Type B pancreatic cell (in vitro differentiated cells): ENCODE data around the gene NME4. TPM values are rescaled to one million over a fixed set of nuclear protein-coding genes. Genes with fewer than 3 reads are reported as not detected.
A peak's percentile ranks its signal among the peaks of the same experiment; 100 is the strongest.

Experiments used
- DNase-seq: peaks from one replicate; pipeline ENCODE4 v3.0.0; 2021; ENCODE audit warnings: mixed read lengths; ENCODE audit not compliant: unreplicated experiment; ENCODE audit errors: extremely low spot score
- H3K27ac Mint-ChIP-seq: 2 replicates; pipeline ENCODE4 v1.8.0; 2021; ENCODE audit warnings: mild to moderate bottlenecking, mixed read lengths
- H3K27me3 Mint-ChIP-seq: 2 replicates; pipeline ENCODE4 v1.8.0; 2021; ENCODE audit warnings: mixed read lengths
- H3K36me3 Mint-ChIP-seq: 2 replicates; pipeline ENCODE4 v1.8.0; 2021; ENCODE audit warnings: mixed read lengths
- H3K4me1 Mint-ChIP-seq: one replicate; pipeline ENCODE4 v1.8.0; 2021; ENCODE audit warnings: mixed read lengths; ENCODE audit not compliant: unreplicated experiment
- H3K4me3 Mint-ChIP-seq: 2 replicates; pipeline ENCODE4 v1.8.0; 2021; ENCODE audit warnings: mild to moderate bottlenecking, mixed read lengths
- H3K9me3 Mint-ChIP-seq: 2 replicates; pipeline ENCODE4 v1.8.0; 2021; ENCODE audit warnings: mixed read lengths
- CTCF ChIP-seq: fragments of 200-600 bp; sonication (generic); conservative IDR thresholded peaks from 2 replicates; pipeline ENCODE4 v1.5.0; 2021; ENCODE audit warnings: antibody characterized with exemption, mild to moderate bottlenecking
- total RNA-seq: library from RNA; stranded (reverse); gene quantifications from 2 replicates; pipeline ENCODE4 v1.2.1, GENCODE V29; 2021; ENCODE audit warnings: low replicate concordance

Gene NME4
- total RNA-seq, 1 donor from 2014 or later = 166 TPM

DNA sequence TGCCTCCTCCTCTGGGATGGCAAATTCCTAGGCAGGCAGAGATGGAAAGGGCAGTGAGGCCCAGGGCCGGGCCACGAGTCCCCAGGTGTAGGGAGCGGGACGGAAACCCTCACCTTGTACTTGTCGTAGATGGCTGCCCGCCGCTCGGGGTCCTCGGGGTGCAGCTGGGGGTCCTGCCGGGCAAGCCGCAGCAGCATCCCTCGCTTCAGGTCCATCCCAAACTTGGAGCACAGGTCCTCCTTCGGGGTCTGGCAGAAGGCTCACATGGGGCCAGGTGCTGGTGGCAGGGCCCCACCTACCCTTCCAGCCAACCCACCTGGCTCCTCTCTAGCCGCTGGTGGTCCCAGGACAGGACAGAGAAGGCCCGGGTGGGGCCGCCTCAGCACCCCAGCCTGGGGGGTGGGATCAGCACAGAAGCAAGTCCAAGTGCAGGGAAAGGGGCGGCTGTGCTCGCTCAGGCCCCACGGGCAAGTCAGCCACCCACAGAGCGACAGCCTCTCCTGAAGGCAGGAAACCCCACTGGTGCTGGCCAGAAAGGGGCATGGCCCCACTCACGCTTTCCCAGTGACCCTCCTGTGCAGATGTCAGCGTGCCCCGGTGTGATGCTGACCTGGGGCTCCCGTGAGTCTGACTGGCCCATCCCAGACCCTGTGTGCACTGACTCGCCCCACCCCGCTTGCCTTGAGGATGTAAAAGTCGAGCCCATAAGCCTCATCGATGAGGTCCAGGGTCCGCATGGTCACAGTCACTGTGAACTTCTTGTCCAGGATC, 28.4 kb upstream of the NME4 start:
- no peak for DNase-seq
- H3K9me3 Mint-ChIP-seq = no peaks in the 10 kb centered on the region
- TF ChIP-seq CTCF = no peak
- peaks cover 3% of the 10 kb centered on the region for H3K36me3 Mint-ChIP-seq
- H3K4me3 Mint-ChIP-seq = no peak overlapping the region
- peaks cover 7% of the 10 kb centered on the region for H3K4me1 Mint-ChIP-seq
- no peaks in the 10 kb centered on the region for H3K27me3 Mint-ChIP-seq
- H3K27ac Mint-ChIP-seq = no peak overlapping the region

DNA sequence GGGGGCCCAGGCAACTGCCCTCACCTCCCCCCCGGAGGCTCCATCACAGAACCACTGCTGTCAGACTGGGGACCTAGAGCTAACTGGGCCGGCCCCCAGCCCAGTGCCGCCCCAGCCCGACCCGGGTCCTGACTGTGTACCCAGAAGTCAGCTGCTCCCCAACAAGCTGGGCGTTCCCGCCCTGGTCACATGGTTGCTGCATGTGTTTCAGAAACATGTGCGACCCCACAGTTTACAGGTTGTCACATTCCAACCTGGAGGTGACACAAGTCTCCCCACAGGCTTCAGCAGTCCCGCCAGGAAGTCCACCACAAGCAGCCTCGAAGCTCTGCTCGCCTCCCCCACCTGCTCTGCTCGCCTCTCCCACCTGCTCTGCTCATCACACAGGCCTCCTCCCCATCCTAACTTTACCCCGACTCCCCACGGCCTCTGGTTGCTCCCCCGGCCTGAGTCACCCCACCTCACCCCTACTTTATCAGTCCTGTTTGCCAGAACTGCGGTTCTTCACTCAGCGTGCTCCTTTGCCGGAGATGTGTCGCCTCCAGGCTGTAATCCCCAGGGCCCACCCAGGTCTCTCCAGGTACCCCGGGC, 27.6 kb upstream of the NME4 start:
- H3K27ac Mint-ChIP-seq = no peak overlapping the region
- peaks cover 7% of the 10 kb centered on the region for H3K4me1 Mint-ChIP-seq
- H3K36me3 Mint-ChIP-seq = peaks cover 3% of the 10 kb centered on the region
- no peaks in the 10 kb centered on the region for H3K27me3 Mint-ChIP-seq
- peak overlapping the region; percentile 71 for H3K4me3 Mint-ChIP-seq
- no peak for DNase-seq
- TF ChIP-seq CTCF = no peak
- H3K9me3 Mint-ChIP-seq = no peaks in the 10 kb centered on the region

DNA sequence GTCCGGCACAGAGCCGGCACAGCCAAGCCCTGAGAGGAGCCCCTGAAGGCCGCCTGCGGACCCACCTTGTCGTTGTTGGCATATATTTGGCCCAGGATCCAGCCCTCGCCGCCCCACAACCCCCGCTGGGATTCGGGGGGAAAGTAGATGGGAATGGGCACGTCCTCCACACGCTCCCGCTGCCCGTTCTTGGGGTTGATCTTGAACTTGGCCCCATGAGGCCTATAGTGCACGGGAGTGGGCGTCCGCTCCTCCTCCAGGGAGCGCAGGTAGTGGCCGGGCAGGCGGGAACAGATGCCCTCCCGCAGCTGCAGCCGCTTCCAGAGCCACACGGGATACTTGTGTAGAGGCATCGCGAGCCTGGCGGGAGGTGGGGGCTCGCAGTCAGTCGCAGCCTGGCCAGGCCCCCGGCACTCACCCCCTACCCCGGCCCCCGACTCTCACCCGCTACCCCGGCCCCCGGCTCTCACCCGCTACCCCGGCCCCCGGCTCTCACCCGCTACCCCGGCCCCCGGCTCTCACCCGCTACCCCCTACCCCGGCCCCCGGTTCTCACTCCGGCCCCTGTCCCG, 27.0 kb upstream of the NME4 start:
- Mint-ChIP-seq H3K4me1 (peaks cover 7% of the 10 kb centered on the region), H3K9me3 (no peaks in the 10 kb centered on the region), H3K36me3 (peaks cover 3% of the 10 kb centered on the region), H3K27me3 (no peaks in the 10 kb centered on the region), H3K27ac (peak overlapping the region; percentile 86), H3K4me3 (peak overlapping the region; percentile 89)
- DNase-seq = no peak
- TF ChIP-seq CTCF = no peak

DNA sequence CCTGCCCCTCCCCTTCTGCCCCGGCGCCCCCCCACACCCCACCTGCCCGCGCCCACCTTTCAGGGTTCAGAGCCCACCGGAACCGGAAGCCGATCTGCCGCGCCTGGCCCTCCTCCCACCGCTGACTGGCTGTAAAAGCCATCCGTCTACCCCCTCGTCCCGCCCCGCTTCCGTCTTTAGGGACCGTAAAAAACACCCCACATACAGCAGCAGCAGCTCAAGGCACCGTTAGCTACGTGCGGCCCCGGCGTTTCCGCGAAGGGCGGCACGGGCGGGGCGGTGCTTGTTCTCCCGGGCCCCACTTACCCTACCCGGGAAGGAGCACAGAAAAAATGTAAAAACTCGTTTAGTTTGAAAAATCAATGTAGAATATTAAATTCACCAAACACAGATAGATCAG, 26.6 kb upstream of the NME4 start, which contains the start of gene MRPL28:
MRPL28 (minus strand) TSS at position 96 of the 400 bp plus-strand sequence. CDS start 320 bp downstream, outside the sequence.
- no peak for TF ChIP-seq CTCF
- Mint-ChIP-seq H3K36me3 (peaks cover 3% of the 10 kb centered on the region), H3K4me1 (peaks cover 7% of the 10 kb centered on the region), H3K4me3 (peak within 1 kb of the TSS; percentile 89), H3K9me3 (no peaks in the 10 kb centered on the region), H3K27ac (peak within 1 kb of the TSS; percentile 86), H3K27me3 (no peaks in the 10 kb centered on the region)
- DNase-seq = peak; percentile 94

DNA sequence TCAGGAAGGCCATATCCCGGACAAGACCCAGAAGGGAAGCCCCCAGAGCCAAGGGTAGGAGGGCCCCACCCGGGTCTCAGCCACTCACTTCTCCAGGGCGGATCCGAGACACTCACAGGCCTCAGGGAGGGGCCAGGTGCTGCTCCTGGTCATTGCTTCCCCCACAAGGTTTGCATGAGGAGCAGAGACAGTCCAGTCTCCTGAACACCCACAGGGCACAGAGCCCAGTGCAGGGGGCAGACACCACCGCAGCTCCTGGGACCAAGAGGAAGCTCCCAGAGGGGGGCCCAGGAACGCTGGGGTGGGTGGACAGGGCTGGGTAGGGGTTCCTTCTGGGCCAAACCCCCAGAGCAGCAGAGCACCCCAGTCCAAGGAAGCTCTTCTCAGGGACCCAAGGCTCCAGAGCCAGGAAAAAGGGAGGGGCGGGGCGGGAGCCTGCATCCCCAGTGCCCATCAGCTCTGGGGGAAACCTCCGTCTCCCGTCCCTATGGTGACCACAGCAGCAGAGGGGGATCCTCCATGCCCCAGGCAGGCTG, 26.0 kb upstream of the NME4 start:
- peaks cover 3% of the 10 kb centered on the region for H3K36me3 Mint-ChIP-seq

More for the DNA sequence above, 26.0 kb upstream of the NME4 start:
- Mint-ChIP-seq H3K4me1 (peaks cover 7% of the 10 kb centered on the region), H3K27me3 (no peaks in the 10 kb centered on the region), H3K9me3 (no peaks in the 10 kb centered on the region), H3K27ac (peak overlapping the region; percentile 86), H3K4me3 (peak overlapping the region; percentile 89)
- DNase-seq = no peak
- TF ChIP-seq CTCF = no peak
